GM19240 (cell line): Measurements from ENCODE around the gene CAP2.

ENCODE experiments used
- DNase-seq: peaks from one replicate; pipeline ENCODE4 v3.0.0; 2011; ENCODE audit warnings: low spot score; ENCODE audit not compliant: insufficient read length

The CAP2 gene

DNA sequence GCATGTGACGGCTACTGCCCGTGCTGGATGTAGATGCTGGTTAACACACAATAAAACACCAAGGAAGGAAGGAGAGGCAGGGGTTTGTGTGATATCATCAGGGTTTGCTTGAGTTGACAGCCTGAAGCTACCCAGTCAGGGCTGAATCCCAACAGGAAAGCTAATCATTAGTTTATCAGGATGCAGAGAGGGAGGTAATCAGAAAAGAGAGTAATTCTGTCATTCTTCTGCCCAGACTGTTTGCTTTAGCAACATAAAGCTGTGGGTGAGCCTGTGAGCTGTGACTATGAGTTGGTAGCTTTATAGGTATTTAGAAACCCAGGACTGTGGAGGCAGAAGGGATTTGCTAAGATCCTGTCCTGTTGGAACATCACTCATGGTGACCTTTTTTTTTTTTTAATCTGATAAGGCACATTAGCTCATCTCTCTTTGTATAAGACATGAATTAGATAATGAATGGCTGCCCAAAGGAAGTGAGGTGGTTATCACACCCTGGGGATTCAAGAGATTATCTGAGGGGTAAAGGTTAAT is 79.3 kb downstream of the CAP2 start:
- DNase-seq, result no peak

DNA sequence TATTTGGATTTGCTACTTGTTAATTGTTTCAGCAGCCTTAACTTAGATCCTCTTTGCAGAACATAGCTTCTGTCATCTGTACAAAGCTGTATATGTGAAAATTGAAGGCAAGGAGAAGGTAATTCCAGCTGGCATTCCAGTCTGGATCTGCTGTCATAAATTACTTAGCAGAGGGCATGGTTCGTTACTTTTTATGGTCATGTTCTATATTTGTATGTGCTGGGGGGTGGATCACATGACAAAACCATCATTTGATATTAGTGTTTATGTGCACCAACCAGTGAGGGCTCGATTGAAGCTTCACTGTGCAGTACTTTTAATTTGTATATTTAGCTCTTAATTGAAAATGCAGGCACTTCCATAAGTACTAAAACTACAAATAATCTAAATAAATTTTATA is 80.2 kb downstream of the CAP2 start:
- DNase-seq, result no peak

DNA sequence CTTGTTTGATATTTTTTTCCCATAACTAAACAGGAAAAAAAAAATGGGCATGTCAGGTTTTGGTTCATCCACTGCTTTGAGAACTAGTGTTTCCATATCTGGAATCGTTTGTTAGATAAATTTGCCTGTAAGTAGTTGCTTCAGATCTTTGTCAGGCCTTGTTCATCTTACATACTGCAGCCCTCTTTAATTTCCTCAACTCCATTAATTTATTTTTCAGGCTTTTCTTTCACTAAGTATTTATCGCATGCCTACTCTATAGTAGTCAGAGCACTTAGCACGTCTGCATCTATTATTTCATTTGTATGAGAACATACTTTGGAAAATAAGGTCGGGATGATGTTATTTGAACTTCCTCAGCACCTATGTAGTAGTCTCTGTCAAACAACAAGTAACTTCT is 80.9 kb downstream of the CAP2 start:
- DNase-seq, result no peak

DNA sequence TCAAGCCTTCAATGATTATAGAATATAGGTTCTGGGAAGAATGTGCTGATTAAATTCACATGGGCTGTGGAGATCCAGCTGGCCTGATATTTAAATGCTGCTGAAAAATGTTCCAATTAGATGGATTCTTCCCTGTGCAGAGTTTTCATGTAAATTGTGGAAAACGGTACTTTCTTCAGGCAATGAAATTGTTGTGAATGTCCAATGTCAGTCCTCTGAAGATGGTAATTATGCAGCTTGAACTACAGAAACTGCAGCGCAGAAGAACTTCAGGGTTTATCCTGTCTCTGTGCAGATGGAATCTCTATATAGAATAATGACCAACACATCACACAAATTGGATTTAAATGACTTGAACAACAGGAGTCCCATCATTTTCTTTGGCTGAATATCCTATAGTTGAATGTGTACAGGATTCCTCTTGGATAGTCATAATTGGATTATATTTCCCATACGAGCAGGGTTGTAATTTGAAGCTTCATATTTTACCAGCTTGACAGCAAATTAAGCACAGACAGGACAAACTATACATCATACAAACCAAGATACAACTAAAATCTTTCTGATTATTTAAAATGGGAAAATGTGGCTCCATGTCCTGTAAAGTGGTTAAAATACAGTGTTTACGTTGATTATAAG is 82.3 kb downstream of the CAP2 start:
- no peak for DNase-seq

DNA sequence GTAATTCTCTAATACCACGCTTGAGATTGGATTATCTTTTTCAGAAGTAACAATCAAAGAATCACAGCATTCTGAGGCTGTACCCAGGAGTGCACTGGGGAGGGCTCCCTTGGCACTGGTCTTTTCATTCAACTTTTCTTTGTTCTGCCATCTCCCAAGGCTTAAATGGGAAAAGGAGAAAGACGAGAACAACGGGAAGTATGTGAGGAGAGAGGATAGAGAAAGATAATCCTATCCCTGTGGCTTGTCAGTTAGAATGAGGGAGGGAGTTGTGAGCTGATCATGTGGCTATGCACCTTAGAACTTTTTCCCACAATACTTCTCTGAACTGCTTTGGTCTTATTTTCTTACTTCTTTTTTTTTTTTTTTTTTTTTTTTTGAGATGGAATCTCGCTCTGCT is 83.1 kb downstream of the CAP2 start:
- DNase-seq, result no peak

DNA sequence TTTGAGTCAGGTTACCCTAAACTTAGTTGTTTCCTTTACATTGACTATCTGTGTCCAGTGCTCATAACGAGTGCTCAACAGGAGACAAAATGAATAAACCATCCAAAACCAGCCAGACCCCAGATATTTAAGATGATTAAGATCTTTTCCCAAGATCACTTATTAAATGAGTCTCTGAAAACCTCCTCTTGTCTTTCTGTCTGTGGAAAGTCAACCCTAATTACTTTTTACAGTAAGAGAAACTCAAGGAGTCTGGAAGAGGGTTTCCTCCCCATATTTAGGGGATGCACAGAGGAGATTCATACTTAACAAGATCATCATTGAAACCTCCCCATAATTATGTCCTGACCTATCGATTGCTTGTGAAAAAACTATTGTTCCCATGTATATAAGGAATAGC is 84.0 kb downstream of the CAP2 start:
- DNase-seq, result no peak

DNA sequence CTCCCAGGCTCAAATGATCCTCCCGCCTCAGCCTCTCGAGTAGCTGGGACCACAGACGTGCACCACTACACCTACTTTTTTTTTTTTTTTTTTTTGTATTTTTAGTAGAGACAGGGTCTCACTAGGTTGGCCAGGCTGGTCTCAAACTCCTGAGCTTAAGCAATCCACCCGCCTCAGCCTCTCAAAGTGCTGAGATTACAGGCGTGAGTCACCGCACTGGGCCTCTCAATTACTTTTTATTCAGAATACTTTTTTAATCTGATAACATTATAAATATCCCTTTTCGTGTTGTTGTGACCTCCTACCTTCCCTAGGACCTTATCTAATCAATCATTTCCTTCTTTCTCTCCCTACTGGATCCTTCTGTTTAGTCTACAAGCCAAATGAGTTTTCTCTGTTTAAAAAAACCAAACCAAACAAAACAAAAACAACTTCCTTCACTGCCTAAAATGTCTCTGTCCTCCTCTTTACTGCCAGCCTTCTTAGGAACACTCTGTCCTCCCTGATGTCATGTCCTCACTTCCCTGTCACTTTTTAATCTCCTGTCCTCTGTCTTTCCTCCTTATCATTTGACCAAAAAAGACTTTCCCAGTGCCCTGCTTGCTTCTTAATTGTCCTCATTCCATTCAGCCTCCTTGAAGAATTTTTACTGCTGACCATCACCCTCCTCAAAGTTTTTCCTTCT is 85.0 kb downstream of the CAP2 start:
- DNase-seq, result no peak

DNA sequence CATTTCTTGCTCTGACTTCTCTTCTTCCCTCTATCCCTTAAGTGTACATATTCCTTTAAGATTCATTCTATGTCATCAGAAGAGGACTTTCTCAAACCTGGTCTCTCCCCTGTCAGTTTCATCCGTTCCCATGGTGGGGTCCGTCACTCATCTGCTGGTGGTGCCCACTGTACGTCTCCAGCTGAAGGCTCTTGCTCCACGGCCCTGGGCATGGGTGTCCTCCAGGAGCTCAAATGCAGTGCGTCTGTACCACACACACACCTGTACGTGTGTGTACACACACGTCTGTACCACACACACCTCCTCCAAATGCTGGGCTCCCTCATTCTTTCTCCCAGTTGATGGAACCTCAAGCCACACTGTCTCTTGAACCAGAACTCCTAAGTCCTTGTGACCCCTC is 85.6 kb downstream of the CAP2 start:
- no peak for DNase-seq

DNA sequence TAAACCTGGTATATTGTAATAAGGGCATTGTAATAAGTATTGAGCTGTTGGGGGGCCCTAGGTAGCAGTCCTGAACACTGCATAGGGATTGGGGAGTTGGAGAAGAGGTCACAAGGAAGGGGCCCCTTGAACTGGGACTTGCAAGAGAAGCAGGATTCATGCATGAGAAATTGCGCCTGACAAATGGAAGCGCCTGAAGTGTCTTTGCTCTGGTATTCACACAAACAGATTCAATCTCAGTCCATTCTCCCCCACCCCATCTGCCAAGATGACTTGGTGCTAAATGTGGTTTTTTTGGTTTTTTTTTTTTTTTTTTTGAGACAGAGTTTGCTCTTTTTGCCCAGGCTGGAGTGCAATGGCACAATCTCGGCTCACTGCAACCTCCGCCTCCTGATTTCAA is 87.1 kb downstream of the CAP2 start:
- no peak for DNase-seq

DNA sequence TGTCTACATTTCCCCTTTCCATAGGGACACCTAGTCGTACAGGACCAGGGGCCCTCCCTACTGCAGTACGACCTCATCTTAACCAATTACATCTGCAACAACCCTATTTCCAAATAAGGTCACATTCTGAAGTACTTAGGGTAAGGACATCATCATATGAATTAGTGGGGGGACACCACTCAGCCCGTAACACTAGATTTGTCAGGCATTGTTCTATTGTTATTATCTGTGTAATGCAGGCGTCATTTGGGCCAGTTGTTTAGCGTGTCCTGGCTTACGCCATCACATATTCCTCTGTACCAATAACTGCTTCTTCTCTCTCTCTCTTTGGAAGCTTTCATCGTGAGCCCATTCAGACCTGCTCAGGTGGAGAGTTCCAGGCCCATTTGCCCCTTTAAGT is 89.3 kb downstream of the CAP2 start:
- no peak for DNase-seq

DNA sequence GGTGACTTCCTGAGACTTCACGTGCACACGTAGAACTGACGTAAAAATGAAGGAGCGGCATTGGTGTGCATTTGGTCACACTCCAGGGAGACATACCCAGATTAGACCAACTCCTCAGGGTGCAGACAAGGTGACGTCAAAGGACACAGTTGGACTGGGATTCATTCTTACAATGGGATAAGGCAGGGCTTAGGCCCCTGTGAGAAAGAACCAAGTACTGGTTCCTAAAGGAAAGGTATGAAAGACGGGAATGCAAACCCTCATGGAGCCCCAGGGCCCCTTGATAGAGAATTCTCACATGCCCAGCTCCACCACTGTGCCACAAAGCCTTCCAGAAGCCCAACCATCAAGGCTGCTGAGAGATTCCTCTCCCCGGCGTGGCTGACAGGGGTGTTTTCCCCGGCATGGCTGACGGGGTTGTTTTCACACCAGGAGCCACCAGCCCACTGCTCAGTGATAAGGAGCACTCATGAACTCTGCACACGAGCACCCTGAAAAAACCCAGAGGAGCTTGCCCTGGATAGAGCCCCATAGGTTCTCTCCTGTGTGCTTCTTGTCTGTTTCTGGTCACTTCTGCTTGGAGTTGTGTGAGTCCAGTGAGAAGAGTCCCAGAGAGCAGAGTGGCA is 90.1 kb downstream of the CAP2 start:
- DNase-seq, result no peak

DNA sequence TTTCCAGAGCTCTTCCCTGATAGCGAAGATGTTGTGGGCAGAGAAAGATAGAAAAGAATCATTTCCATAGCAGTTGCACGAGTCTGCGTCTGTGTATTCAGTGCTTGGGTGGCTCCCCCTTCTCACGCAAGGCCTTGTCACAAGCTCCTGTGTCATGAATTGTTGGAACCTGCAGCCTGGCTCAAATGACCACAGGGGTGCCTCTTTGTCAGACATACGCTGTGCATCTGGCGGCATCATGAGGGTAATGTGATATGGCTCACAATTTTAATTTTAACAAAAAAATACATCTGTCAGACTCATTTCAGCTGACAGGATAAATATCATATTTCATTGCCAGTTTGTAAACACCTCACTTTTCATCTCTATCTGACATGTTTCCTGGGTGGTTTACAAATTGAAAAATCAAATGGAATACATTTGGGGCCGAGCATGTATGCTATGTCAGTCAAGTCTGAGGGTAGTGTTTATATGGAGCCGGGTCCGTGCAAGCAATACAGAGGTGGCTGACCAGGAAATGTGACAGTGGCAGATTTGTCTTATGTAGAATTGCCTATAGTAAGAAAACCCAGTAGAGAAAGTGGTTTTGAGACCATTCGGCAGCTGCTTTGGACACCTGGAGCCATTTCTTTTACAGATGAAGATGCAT is 90.9 kb downstream of the CAP2 start:
- DNase-seq, result no peak

DNA sequence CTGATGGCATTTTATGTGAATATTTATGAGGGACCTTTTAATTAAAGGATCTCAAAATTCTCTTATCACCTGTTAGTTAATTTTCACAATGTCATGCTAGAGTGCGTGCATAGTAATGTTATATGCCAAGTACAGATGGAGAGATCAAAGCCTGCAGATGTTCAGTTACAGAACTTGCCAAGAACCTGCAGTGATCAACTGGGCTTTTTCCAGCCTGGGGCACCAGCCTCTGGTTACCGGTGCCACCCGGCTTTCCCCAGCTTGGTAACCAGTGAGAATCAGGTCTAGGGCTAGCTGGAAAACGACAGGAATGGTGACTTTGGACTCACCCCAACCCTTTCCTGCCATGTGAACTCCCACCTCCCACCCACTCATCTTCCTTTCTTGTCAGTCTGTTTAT is 91.8 kb downstream of the CAP2 start:
- no peak for DNase-seq

DNA sequence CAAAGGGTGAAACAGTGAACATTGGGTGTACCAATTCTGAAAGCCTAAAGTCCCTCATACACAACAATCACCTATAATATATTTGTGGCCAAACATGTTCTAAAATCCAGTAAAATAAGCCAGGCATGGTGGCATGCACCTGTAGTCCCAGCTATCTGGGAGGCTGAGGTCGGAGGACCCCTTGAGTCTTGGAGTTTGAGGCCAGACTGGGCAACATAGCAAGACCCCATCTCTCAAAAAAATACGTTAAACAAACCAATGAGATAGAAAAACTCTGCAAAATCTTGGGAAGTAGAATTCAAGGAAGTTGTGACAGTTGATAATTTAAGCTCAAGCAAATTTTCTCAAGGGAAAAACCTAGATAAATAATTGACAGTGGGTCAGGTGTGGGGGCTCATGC is 92.6 kb downstream of the CAP2 start:
- no peak for DNase-seq

DNA sequence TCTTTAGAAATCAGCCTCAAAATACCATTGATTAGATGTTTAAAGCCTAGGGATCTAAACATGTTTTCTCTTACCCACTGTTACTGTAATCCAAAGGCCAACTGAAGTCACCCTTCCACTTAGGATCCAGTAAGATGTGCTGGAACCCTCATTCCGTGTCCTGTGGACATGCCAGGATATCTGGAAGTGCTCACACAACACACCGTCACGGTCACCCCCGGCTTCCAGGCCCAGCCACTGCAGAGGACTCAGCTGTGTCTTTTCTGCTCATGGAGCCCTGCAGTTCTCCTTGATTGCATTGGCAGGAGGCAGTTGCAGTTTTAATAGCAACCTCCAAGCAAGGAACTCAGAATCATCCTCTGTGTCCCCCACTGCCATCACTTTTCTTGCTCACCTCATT is 93.3 kb downstream of the CAP2 start:
- no peak for DNase-seq

DNA sequence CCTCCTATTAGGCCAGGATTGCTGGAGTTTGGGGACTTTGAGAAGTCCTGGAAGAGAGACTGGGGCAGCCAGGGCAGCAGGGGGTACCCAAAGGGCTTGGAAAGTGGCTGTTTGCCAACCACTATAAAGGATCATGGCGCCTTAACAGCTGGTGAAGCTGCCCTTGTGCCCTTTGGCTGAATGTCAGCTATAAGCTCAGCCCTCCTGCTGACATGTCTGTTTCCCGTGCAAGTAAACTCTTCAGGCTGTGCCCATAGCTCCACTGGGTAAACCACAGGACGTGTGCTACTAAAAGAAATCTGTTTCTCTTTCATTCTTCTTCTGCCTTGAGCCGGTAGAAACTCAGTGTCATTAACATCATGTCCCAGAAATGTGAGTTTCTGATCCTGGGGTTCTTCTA is 97.3 kb downstream of the CAP2 start:
- DNase-seq, result no peak

DNA sequence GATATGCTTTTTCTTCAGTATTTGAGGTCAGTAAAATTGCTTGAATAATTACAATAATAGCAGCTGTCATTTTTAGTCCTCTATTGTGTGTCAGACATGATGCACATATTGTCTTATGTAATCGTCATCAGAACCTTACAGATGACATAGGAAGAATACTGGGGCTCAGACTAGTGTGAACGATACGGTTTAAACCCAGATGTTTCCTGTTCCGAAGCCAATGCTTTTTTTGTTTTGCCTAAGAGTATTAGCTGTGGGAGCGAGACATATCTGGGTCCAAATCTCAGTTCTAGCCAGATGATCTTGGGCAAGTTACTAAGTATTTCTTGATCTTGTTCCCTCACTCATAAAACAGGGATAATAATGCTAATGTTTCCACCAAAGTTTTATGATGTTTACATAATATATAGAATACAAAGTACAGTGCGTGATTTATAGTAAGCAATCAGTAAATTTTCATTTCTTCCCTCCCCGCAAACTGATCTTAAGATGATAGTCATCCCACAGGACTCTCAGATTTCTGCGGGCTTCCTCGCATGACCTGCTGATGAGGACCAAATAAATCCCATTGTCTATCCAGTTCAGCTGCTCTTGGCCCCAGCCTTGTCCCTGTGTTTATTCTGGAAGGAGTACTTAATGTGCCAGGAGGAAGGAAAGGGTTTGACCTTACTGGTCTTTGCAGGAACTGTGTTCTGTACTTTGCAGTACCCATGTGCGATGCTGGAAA is 98.2 kb downstream of the CAP2 start:
- no peak for DNase-seq

DNA sequence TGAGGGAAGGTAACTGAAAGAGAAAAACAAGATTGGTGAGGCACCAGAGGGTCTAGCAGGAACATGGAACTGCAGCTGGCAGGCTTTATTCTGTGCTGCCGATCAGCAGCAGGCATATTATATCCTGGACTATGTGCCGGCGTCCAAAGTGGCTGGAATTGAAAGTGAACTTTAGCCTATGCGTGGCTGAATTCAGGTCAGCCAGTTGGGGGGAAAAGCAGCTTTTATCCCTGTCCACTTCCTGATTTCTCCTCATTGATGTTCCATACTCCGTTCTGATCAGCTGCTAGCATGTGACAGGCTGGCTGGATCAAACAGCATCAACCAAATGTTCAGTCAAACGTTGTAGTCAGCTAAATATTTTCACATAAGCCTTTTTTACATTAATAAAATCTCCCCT is 99.0 kb downstream of the CAP2 start:
- no peak for DNase-seq

DNA sequence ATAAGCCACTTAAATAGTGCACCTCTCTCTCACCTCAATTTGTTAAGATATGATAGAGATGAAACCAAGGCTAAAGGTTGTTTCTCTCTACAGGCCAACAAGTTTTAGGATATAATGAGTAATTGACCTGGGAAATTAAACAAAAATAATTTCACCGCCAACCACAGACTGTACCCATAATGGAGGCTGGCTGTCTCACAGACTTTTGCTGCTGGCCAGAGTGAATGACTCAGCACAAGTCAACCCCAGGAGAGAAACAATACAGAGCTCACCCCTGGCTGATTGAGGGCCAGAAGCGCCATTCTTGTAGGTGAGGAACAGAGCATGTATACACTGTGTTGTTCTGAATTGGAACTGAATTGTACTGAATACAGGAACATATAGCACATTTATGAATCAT is 99.9 kb downstream of the CAP2 start:
- DNase-seq, result no peak

DNA sequence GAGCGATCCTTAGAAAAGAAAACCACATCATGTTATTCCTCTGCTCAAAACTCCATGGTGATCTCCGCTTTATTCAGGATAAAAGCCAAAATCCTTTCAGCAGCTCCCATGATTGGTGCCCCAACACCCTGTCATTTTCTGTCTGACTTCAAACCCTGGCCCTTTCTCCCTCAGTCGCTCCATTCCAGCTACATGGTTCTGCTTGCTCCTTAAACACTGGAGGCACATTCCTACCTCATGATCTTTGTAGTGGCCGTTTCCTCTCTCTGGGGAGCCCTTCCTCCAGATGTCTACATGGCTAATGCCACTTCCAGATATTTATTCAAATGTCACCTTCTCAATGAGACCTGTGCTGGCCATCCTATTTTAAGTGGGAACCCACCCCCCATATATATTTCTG is 100.8 kb downstream of the CAP2 start:
- no peak for DNase-seq

DNA sequence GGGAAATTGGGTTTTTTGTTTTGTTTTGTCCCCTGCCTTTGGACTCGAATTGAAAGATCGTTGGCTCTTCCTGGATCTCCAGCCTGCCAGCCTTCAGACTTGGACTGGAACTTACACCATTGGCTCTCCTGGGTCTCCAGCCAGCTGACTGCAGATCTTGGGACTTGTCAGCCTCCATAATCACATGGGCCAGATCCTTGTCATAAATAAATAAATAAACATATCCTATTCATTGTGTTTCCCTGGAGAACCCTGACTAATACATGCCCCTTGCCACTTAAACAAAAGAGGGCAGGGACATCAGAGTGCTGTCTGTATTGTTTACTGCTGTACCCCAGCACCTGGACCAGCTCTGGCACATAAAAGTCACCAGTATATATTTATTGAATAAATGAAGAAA is 101.5 kb downstream of the CAP2 start:
- DNase-seq, result no peak
